HG03066 (cell line): ENCODE results near the gene ADPRHL1.
"Not testable (repeated sequence)": the region's sequence is repeated elsewhere in the genome, so short reads cannot be mapped to it uniquely, and the experiment has no call there.

Experiments used
- ATAC-seq: cut with Tn5 transposase; IDR thresholded peaks from one replicate; pipeline ENCODE4 v1.9.1; 2021; ENCODE audit warnings: low read depth; ENCODE audit not compliant: unreplicated experiment

ADPRHL1 gene

GRCh38 chr13:113405481-113406300 lies 47.6 kb downstream of the ADPRHL1 start:
- no peak for ATAC-seq

GRCh38 chr13:113404723-113405471 lies 48.4 kb downstream of the ADPRHL1 start:
- no peak for ATAC-seq

GRCh38 chr13:113404366-113404722 lies 48.9 kb downstream of the ADPRHL1 start:
- ATAC-seq = no peak

GRCh38 chr13:113403255-113404104 lies 49.8 kb downstream of the ADPRHL1 start:
- ATAC-seq = no peak

GRCh38 chr13:113402471-113403254 lies 50.6 kb downstream of the ADPRHL1 start:
- no peak for ATAC-seq

DNA sequence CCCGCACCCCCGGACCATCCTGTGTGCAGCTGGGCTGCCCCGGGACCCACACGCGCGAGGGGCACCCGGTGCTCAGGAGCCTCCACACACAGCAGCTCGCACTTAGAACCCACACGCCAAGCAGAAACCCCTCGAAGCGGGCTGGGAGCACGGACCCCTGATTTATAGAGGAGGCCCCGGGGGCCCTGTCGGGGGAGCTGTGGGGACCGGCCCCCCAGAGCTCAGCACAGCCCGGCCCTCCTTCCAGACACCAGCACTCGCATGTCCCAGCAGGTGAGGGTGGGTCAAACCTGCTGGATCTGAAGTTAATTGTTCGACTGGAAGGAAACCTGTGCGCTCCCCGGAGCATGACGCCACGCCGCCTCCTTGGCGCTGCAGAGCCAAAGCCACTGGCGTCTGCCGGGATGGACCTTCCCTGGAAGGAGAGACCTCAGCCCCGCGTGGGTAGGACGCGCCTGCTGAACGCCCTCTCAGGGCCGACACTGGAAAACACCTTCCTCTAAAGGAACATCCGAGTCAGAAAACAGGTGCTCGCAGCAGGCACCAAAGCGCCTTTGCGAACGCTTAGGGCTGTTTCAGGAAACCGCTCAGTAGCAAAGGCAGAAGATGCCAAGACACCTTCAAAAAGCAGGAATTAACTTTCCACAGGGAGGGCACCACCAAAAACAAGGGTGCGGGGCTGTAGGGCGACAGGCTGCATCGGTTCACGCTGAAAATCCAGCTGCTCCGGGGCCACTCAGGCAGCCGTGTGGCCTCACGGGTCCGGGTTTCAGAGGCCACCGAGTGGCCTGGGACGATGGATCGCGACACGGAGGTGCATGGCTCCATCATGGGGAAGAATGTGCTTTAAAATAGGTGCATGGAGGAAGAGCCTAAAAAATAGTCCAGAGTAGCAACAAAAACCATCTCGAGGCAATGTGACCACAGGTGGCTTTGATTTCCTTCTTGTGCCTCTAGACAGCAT lies 51.6 kb downstream of the ADPRHL1 start:
- ATAC-seq = no peak

GRCh38 chr13:113400621-113401451 lies 52.5 kb downstream of the ADPRHL1 start:
- no peak for ATAC-seq

GRCh38 chr13:113399755-113400149 lies 53.5 kb downstream of the ADPRHL1 start:
- ATAC-seq = no peak

GRCh38 chr13:113398963-113399754 lies 54.1 kb downstream of the ADPRHL1 start:
- no peak for ATAC-seq

GRCh38 chr13:113397608-113398425 lies 55.5 kb downstream of the ADPRHL1 start:
- ATAC-seq = no peak

DNA sequence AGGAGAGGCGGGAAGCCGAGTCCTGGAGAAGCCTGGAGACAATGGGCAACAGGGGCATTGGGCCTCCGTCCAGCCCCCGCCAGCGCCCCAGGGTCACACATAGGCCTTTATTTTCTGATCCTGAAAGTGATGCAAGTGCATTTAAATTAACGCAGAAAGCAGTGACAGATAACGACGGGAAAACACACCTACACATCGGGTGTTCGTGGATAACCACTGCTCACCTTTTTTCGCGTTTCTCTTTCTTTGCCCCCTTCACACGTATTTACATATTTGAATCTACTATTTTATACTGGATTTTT lies 59.0 kb downstream of the ADPRHL1 start:
- ATAC-seq = peak; percentile 11

DNA sequence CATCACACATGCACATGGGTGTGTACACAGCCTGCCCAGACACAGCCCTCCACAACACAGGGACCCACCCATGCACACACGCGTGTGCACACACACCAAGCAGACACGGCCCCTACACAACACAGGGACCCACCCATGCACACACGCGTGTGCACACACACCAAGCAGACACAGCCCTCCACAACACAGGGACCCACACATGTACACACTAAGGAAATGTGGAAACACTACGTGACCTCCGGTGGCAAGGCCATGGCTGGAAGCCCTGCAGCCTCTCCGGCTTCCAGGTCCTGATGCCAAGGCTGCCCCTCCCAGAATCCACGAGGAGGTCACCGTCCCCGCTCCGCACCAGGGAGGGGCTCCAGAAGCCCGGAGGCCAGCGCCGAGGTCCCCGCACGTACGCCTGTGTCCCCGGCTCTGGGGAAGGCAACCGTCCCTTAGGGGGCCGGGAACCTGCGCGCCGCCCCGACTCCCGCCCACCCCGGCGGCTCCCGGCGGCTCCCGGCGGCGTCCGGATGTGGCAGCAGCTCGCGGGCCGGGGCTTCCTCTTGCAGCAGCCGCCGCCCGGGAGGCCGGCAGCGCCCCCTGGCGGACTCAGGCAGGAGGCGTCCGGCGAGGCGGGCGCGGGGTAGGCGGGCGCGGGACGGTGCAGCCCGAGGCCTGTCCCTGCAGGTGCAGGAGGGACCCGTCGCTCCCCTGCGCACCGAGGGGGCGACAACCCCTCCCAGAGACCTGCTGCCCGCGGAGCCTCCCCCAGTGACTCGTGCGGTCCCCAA lies 59.5 kb downstream of the ADPRHL1 start:
- peak; percentile 94 for ATAC-seq

DNA sequence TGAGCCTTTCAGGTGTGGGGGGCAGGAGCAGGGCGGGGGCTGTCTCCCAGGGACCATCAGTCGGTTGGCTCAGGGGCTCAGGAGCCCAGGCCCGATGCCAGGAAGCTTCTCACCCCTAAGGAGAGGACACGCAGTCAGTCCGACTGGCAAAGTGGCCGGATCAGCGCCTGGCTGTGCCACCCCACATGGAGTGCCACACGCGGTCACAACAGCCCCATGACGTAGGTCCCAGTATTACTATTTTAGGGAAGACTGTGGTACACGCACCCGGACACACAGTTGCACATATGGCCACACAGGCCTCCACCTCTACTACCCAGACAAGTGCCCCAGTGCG lies 60.1 kb downstream of the ADPRHL1 start:
- no peak for ATAC-seq

DNA sequence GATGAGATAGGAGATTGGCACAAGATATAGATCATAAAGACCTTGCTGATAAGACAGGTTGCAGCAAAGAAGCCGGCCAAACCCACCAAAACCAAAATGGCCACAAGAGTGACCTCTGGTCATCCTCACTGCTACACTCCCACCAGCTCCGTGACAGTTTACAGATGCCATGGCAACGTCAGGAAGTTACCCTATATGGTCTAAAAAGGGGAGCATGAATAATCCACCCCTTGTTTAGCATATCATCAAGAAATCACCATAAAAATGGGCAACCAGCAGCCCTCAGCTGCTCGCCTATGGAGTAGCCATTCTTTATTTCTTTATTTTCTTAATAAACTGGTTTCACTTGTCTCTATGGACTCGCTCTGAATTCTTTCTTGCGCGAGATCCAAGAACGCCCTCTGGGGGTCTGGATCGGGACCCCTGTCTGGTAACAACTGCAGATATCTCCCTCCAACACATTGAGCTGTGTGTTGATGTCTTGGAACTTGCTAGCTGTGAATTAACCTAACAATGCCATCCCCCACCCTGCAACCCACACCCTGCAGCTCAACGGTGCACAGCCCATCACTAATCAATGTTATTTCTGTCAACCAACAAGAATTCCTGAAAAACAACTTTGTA lies 62.3 kb downstream of the ADPRHL1 start:
- no peak for ATAC-seq

DNA sequence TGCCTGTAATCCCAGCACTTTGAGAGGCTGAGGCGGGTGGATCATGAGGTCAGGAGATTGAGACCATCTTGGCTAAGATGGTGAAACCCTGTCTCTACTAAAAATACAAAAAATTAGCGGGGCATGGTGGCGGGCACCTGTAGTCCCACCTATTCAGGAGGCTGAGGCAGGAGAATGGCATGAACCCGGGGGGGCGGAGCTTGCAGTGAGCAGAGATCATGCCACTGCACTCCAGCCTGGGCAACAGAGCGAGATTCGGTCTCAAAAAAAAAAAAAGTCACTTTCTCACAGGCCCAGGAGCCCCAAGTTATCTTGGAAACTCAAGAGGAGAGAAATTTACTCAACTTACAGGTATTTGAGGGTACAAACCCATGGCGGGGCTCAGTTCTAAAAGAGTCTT lies 63.7 kb downstream of the ADPRHL1 start:
- ATAC-seq = not testable (repeated sequence)

DNA sequence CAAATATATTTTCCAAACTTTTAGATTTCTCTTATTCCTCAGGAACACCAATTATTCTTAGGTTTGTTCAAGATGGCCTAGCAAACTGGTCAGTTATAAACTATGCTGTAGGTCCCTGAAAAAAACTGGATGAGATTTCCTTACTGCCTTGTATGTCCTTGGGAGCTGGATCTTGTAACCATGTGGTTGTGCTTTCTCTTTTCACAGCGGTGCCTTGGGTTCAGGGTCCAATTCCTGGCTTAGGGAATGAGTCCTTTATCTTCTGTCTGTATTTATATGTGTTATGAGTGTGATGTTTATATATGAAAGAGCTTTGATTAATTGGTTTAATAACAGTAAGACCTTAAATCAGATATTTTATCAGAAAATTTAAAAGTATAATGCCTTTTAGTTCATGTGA lies 65.9 kb downstream of the ADPRHL1 start:
- ATAC-seq = no peak
